Immature natural killer cell (primary cell): ENCODE data around the gene ABR. TPM values are rescaled to one million over a fixed set of nuclear protein-coding genes. Genes with fewer than 3 reads are reported as not detected.
A peak's percentile ranks its signal among the peaks of the same experiment; 100 is the strongest.

Experiments used
- DNase-seq, 3 donors: peaks; one replicate each; pipeline ENCODE4 v3.0.0; 2022; ENCODE audit warnings: mixed read lengths in 1 of 3
- H3K27ac Mint-ChIP-seq, 6 donors: one replicate each; pipeline ENCODE4 v1.8.0; 2020; ENCODE audit warnings: mixed read lengths in 6 of 6, mild to moderate bottlenecking in 5 of 6, inconsistent platforms in 4 of 6, moderate library complexity in 3 of 6
- H3K27me3 Mint-ChIP-seq, 3 donors: one replicate each; pipeline ENCODE4 v1.8.0; 2020 to 2021; ENCODE audit warnings: low read depth in 3 of 3, mild to moderate bottlenecking in 3 of 3, mixed read lengths in 3 of 3, moderate library complexity in 3 of 3, inconsistent platforms in 1 of 3
- H3K36me3 Mint-ChIP-seq, 3 donors: one replicate each; pipeline ENCODE4 v1.8.0; 2020; ENCODE audit warnings: mixed read lengths in 3 of 3, inconsistent platforms in 2 of 3, mild to moderate bottlenecking in 2 of 3
- H3K4me1 Mint-ChIP-seq, 2 donors: one replicate each; pipeline ENCODE4 v1.8.0; 2020; ENCODE audit warnings: inconsistent platforms in 2 of 2, mild to moderate bottlenecking in 2 of 2, mixed read lengths in 2 of 2, moderate library complexity in 1 of 2
- H3K4me3 Mint-ChIP-seq, 5 donors: one replicate each; pipeline ENCODE4 v1.8.0; 2020; ENCODE audit warnings: mild to moderate bottlenecking in 5 of 5, mixed read lengths in 5 of 5, inconsistent platforms in 3 of 5, moderate library complexity in 3 of 5
- H3K9me3 Mint-ChIP-seq, 6 donors: one replicate each; pipeline ENCODE4 v1.8.0; 2020; ENCODE audit warnings: mild to moderate bottlenecking in 6 of 6, mixed read lengths in 6 of 6, inconsistent platforms in 4 of 6, moderate library complexity in 3 of 6
- polyA plus RNA-seq, 3 donors: library from polyadenylated mRNA; unstranded; fragments of 300-500 nt; fragmentation: Illumina TruSeq; gene quantifications; one replicate each; pipeline ENCODE4 v1.2.3, GENCODE V29; 2021

ABR gene
- polyA plus RNA-seq, 3 donors from 2014 or later = 11.2 to 36.2 (median 14.8) TPM

DNA sequence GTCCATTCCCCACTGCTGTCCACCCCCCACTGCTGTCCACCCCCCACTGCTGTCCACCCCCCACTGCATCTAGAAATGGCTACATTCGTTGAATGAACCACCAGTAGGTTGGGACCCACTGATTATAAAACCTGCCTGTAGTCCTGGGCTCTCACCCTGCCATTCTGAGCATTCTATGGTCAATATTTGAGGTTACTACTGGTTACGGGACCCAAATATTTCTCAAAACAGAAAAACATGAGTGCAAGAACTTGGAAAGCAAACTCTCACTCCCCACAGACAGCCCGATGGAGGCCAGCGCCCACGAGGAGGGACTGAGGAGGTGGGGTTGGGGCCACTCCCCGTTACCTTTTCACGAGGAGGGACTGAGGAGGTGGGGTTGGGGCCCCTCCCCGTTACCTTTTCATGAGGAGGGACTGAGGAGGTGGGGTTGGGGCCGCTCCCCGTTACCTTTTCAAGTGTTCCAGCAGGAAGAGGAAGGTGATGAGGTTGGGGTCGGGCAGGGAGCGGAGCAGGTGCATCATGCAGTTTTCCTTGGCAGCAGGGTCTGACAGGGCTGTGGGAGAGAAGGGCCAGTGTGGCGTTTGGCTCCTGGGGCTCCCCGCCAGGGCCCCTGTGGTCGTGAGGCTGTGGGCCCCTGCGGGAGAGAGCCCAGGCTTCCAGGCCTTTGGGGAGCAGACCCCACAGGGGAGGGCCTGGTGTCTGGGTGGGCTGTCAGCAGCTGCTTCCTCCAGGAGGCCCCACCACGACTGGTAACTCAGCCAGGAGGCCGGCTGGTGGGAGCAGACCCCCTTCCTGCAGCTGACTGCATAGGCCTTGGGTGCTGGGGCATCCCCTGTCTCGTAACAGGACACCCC, 170.3 kb downstream of the ABR start:
- DNase-seq = no peak
- Mint-ChIP-seq H3K4me1 (no peaks in the 10 kb centered on the region), H3K36me3 (peaks cover 0 to 8% (median 0%) of the 10 kb centered on the region in 3 donors), H3K9me3 (no peaks in the 10 kb centered on the region), H3K4me3 (no peak overlapping the region), H3K27me3 (peaks cover 2 to 3% (median 2%) of the 10 kb centered on the region in 3 donors), H3K27ac (no peak overlapping the region)

DNA sequence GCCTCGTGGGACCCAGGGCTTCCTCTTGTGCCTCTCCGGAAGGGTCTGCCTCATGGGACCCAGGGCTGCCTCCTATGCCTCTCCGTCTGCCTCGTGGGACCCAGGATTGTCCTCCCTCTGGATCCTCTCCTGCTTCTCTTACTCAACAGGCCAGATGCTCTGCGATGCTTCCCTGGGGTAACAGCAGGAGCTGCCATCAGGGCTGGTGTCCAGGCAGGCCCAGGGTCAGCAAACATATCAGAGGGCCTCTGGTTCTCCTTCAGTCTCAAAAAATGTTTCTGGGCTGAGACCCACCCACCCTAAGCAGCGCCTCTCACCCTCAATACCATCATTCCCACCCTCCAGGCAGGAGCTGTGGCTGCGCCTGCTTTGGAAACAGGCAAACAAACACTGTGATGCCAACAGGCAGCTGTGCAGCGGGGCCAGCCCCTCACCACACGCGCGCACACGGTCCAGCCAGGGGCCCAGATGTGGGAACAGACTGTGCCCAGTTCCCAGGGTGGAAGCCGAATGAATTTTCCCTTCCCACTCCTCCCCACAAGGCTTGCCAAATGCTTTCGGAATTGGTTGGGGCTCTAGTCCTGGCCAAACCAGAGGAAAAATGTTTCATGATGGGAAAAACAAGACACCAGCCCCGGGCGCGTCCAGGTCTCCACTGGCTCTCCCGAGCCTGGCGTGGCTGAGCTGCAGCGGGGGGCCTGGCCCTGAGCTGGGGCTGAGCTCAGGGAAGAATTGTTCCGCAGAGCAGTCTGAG, 171.6 kb downstream of the ABR start:
- Mint-ChIP-seq H3K27ac (peak overlapping the region in 1 of 6 donors; percentile 61), H3K9me3 (no peaks in the 10 kb centered on the region), H3K36me3 (peaks cover 0 to 8% (median 2%) of the 10 kb centered on the region in 3 donors), H3K4me1 (no peaks in the 10 kb centered on the region), H3K27me3 (peaks cover 2 to 6% (median 2%) of the 10 kb centered on the region in 3 donors), H3K4me3 (no peak overlapping the region)
- DNase-seq = no peak

- peaks cover 0 to 9% (median 8%) of the 10 kb centered on the region in 3 donors for H3K36me3 Mint-ChIP-seq
- no peaks in the 10 kb centered on the region for H3K9me3 Mint-ChIP-seq
- peaks cover 2 to 10% (median 2%) of the 10 kb centered on the region in 3 donors for H3K27me3 Mint-ChIP-seq
- no peak overlapping the region for H3K27ac Mint-ChIP-seq
- H3K4me1 Mint-ChIP-seq = no peaks in the 10 kb centered on the region
- H3K4me3 Mint-ChIP-seq = no peak overlapping the region
- DNase-seq = no peak
These were observed 172.3 kb downstream of the ABR start for GRCh38 chr17:1007310-1008007.

DNA sequence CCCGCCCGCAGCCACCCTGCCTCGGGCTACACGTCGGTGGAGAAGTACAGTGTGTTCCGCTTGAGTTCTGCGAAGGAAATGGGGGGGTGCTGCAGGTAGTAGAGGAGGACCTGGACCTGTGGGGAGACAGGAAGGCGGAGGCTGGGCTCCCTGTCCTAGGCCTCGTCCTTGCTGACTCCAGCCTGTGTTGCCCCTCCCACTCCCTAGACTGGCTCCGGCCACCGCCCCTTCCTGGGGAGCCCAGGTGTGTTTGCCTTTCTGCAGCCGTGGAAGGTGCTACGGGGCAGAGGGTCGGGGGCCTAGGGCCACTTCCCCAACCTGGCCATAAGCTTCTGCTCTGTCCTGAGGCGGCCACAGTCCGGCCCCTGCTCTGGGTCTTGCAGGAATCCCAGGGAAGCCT, 173.7 kb downstream of the ABR start:
- no peak for DNase-seq
- Mint-ChIP-seq H3K9me3 (no peaks in the 10 kb centered on the region), H3K4me1 (peaks cover 0 to 2% of the 10 kb centered on the region in 2 donors), H3K4me3 (no peak overlapping the region), H3K36me3 (peaks cover 0 to 13% (median 12%) of the 10 kb centered on the region in 3 donors), H3K27me3 (peaks cover 2 to 10% (median 2%) of the 10 kb centered on the region in 3 donors), H3K27ac (no peak overlapping the region)

- H3K9me3 Mint-ChIP-seq = no peaks in the 10 kb centered on the region
- DNase-seq = no peak
- peaks cover 0 to 2% of the 10 kb centered on the region in 2 donors for H3K4me1 Mint-ChIP-seq
- peak overlapping the region in 3 of 6 donors; percentile 36 to 77 (median 60) for H3K27ac Mint-ChIP-seq
- H3K4me3 Mint-ChIP-seq = no peak overlapping the region
- peaks cover 0 to 15% (median 14%) of the 10 kb centered on the region in 3 donors for H3K36me3 Mint-ChIP-seq
- H3K27me3 Mint-ChIP-seq = peaks cover 2 to 11% (median 2%) of the 10 kb centered on the region in 3 donors
These were observed 174.3 kb downstream of the ABR start for GRCh38 chr17:1005361-1005946.

- peak overlapping the region in 3 of 6 donors; percentile 28 to 60 (median 36) for H3K27ac Mint-ChIP-seq
These were observed 174.9 kb downstream of the ABR start for GRCh38 chr17:1004769-1005295.

GRCh38 chr17:1003972-1004768, 175.6 kb downstream of the ABR start:
- DNase-seq = no peak
- Mint-ChIP-seq H3K9me3 (no peaks in the 10 kb centered on the region), H3K4me3 (no peak overlapping the region), H3K27ac (no peak overlapping the region), H3K27me3 (peaks cover 2 to 13% (median 2%) of the 10 kb centered on the region in 3 donors), H3K4me1 (peaks cover 4% of the 10 kb centered on the region in 2 donors), H3K36me3 (peaks cover 0 to 23% (median 20%) of the 10 kb centered on the region in 3 donors)

More at GRCh38 chr17:1004769-1005295, 174.9 kb downstream of the ABR start:
- no peak overlapping the region for H3K4me3 Mint-ChIP-seq
- no peak for DNase-seq
- H3K36me3 Mint-ChIP-seq = peaks cover 0 to 18% (median 18%) of the 10 kb centered on the region in 3 donors
- peaks cover 2 to 13% (median 2%) of the 10 kb centered on the region in 3 donors for H3K27me3 Mint-ChIP-seq
- no peaks in the 10 kb centered on the region for H3K9me3 Mint-ChIP-seq
- H3K4me1 Mint-ChIP-seq = peaks cover 0 to 2% of the 10 kb centered on the region in 2 donors

DNA sequence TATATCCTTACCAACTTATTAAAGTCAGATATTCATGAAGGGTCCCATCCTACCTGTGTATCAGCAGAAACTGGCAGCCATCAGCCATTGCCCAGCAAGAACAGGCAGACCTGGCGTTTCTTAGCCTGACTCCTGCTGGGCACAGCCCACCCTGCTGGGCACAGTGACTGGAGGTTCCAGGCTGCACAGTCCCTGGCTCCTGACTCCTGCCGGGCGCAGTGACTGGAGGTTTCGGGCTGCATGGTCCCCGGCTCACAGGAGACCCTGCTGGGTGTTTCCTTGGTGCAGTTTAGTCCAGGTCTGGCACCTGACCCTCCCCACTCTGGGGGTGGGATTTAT, 176.2 kb downstream of the ABR start:
- Mint-ChIP-seq H3K9me3 (no peaks in the 10 kb centered on the region), H3K36me3 (peaks cover 0 to 24% (median 21%) of the 10 kb centered on the region in 3 donors), H3K4me3 (no peak overlapping the region), H3K27me3 (peaks cover 2 to 11% (median 2%) of the 10 kb centered on the region in 3 donors), H3K27ac (no peak overlapping the region), H3K4me1 (peaks cover 9 to 10% of the 10 kb centered on the region in 2 donors)
- DNase-seq = no peak

GRCh38 chr17:1002771-1003555, 176.8 kb downstream of the ABR start:
- no peaks in the 10 kb centered on the region for H3K9me3 Mint-ChIP-seq
- DNase-seq = no peak
- H3K4me3 Mint-ChIP-seq = no peak overlapping the region
- H3K27ac Mint-ChIP-seq = peak overlapping the region in 1 of 6 donors; percentile 62
- peaks cover 0 to 22% (median 21%) of the 10 kb centered on the region in 3 donors for H3K36me3 Mint-ChIP-seq
- peaks cover under 1 to 11% (median 2%) of the 10 kb centered on the region in 3 donors for H3K27me3 Mint-ChIP-seq
- peaks cover 16% of the 10 kb centered on the region in 2 donors for H3K4me1 Mint-ChIP-seq

- Mint-ChIP-seq H3K27ac (peak overlapping the region in 1 of 6 donors; percentile 31), H3K36me3 (peaks cover 0 to 21% (median 21%) of the 10 kb centered on the region in 3 donors), H3K4me1 (peaks cover 21 to 22% of the 10 kb centered on the region in 2 donors), H3K9me3 (no peaks in the 10 kb centered on the region), H3K4me3 (no peak overlapping the region), H3K27me3 (peaks cover 0 to 11% (median 2%) of the 10 kb centered on the region in 3 donors)
- no peak for DNase-seq
These were observed 177.4 kb downstream of the ABR start for GRCh38 chr17:1002412-1002753.

GRCh38 chr17:1001640-1002411, 178.0 kb downstream of the ABR start:
- Mint-ChIP-seq H3K4me1 (peaks cover 25 to 26% of the 10 kb centered on the region in 2 donors), H3K27ac (peak overlapping the region in 1 of 6 donors; percentile 31), H3K36me3 (peaks cover 0 to 21% (median 21%) of the 10 kb centered on the region in 3 donors), H3K4me3 (no peak overlapping the region), H3K9me3 (no peaks in the 10 kb centered on the region), H3K27me3 (peaks cover 0 to 12% (median 4%) of the 10 kb centered on the region in 3 donors)
- DNase-seq = no peak
